HG02870 (cell line): Measurements from ENCODE around the gene AICDA.
"Not testable (repeated sequence)": the region's sequence is repeated elsewhere in the genome, so short reads cannot be mapped to it uniquely, and the experiment has no call there.

Experiments used
- ATAC-seq: cut with Tn5 transposase; IDR thresholded peaks from one replicate; pipeline ENCODE4 v1.9.1; 2021; ENCODE audit warnings: mild to moderate bottlenecking, moderate library complexity; ENCODE audit not compliant: unreplicated experiment

Gene AICDA

GRCh38 chr12:8612629-8613028, at the start of gene AICDA:
Gene AICDA, minus strand, starts transcription at chr12:8612859. Its CDS starts 92 bp downstream, at chr12:8612767.
- ATAC-seq, result no peak

- no peak for ATAC-seq
Measured at GRCh38 chr12:8661751-8662150, 49.1 kb upstream of the AICDA start.

- no peak for ATAC-seq
Measured at GRCh38 chr12:8661016-8661415, 48.4 kb upstream of the AICDA start.

DNA sequence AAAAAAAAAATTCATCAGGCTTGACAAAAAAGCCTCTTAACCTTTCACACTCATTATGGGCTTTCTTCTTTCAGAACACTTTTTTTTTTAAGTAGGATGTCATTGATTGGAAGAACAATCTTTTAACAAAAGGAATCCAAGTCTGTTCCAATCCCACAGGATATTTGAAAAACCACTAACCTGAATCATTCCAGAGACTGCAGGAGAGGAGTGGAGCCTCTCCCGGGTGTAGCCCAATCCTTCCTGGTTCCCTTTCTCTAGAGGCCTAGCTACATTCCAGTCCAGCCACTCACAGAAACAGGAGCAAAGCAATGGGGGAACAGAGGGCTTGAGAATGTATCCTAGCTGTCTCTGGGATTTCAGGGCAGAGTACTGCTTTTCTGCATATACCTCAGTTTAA, 45.7 kb upstream of the AICDA start:
- no peak for ATAC-seq

DNA sequence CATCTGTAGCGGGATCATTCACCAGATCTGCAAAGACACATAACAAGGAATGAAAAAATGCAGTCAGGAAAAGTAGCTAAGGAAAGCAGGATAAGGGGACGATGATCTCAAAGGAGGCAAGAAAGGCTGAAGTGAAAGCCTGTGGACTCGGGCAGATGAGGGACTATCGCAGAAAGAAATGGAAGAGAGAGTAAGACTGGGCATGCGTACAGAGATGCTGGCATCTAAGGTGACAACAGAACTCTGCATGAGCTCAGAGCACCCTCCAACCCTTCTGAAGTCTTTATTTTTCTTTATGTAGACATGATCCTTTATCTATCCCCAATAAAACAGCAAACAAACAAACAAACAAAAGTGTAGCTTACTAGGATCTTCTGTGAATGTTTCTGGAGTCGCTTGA, 42.8 kb upstream of the AICDA start:
- ATAC-seq, result no peak

DNA sequence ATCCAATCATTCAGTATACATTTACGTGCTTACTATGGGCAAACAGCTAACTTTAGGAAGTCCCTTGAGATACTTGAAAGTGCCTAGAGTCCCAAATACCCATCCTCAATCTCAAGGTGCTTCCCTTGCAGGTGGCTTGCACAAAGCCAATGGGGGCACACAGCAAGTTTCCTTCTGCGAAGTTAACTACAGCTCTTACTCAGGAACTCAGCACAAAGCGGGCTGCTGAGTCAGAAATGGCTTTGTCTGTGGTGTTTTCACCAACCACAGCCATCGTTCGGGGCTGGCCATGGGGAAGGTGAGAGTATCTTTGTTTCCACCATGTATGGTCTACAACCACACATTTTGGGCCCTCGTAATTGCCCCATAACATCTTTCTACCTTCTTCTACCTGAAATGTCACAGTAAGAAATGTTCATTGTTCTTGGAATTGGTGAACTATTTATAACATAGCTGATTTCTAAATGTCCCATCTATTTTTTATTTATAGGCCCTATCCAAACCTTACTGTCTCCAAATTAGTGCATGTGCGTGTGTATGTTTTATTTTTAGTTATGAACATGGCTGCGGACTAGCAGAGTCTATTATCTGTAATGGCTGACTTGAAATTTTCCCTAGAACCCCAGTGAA, 36.0 kb upstream of the AICDA start:
- ATAC-seq, result peak; percentile 78

DNA sequence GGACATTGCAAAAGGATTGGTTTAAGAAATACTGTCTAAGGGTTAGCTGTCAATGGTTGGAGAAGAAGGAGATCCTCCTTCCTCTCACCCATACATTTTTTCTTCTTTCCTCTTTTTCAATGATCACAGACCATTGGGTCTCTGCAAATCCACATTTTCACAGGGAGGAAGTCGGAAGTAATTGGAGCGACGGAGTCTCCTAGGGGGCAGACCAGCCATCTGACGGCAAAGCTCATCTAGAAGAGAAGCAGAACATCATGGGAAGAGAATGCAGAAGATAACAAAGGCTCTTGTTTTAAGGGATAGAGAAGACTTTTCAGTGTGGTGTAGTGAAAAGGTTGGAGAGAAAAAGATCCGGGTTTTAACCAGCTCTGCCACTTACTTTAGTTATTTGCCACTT, 35.3 kb upstream of the AICDA start:
- no peak for ATAC-seq

- peak; percentile 51 for ATAC-seq
Measured at GRCh38 chr12:8644345-8645248, 31.9 kb upstream of the AICDA start.

GRCh38 chr12:8642775-8643174, 30.1 kb upstream of the AICDA start:
- ATAC-seq, result no peak

GRCh38 chr12:8639936-8640335, 27.3 kb upstream of the AICDA start:
- ATAC-seq, result no peak

- ATAC-seq, result no peak
Measured at GRCh38 chr12:8638951-8639350, 26.3 kb upstream of the AICDA start.

GRCh38 chr12:8637666-8638065, 25.0 kb upstream of the AICDA start:
- ATAC-seq, result no peak

DNA sequence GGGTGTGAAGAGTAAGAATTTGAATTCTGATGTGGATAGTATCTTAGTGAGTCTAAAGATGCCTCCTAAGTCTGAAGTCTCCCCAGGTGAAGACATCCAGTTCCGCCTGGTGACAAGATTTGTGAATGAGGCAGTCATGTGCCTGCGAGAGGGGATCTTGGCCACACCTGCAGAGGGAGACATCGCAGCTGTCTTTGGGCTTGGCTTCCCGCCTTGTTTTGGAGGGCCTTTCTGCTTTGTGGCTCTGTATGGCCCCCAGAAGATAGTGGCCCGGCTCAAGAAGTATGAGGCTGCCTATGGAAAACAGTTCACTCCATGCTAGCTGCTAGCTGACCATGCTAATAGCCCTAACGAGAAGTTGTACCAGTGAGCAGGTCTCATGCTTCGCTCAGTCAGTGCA, 24.6 kb upstream of the AICDA start:
- ATAC-seq, result no peak

GRCh38 chr12:8636581-8636980, 23.9 kb upstream of the AICDA start:
- ATAC-seq, result no peak

GRCh38 chr12:8636007-8636346, 23.3 kb upstream of the AICDA start:
- not testable (repeated sequence) for ATAC-seq

DNA sequence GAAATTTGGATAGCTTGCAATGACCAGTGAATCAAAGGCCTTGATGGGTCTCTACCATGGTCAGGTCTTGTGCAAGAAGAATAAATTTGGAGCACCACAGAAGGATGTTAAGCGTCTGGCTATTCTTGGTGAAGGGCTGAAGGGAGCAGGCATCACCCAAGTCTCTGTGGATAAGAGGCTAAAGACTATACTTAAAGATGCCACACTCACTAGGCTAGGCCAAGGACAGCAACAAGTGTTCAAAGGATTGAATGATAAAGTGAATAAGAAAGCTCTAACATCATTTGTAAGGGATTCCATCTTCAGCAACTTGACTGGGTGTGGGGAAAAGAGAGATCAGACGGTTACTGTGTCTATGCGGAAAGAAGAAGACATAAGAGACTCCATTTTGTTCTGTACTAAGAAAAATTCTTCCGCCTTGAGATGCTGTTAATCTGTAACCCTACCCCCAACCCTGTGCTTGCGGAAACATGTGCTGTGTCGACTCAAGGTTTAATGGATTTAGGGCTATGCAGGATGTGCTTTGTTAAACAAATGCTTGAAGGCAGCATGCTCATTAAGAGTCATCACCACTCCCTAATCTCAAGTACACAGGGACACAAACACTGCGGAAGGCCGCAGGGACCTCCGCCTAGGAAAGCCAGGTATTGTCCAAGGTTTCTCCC, 22.8 kb upstream of the AICDA start:
- ATAC-seq, result not testable (repeated sequence)

GRCh38 chr12:8630131-8630530, 17.5 kb upstream of the AICDA start:
- ATAC-seq, result no peak

GRCh38 chr12:8629486-8630033, 16.9 kb upstream of the AICDA start:
- peak; percentile 91 for ATAC-seq

DNA sequence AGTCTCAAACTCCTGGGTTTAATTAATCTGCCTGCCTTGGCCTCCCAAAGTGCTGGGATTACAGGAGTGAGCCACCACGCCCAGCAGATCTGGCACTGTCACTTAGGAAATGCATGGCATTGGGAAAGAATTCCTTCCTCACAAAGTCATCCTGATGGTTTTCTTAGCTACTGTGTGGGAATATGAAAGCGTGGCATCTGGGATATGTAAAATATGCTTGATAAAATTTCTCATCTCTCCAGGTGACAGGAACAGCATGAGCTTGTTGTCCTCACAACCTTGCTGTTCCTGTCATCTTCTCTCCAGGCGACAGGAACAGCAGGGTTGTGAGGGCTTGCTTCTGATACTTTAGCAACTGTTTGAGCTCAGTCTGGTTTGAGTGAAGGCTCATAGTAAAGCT, 16.1 kb upstream of the AICDA start:
- ATAC-seq, result no peak

- not testable (repeated sequence) for ATAC-seq
Measured at GRCh38 chr12:8624750-8625149, 12.1 kb upstream of the AICDA start.

DNA sequence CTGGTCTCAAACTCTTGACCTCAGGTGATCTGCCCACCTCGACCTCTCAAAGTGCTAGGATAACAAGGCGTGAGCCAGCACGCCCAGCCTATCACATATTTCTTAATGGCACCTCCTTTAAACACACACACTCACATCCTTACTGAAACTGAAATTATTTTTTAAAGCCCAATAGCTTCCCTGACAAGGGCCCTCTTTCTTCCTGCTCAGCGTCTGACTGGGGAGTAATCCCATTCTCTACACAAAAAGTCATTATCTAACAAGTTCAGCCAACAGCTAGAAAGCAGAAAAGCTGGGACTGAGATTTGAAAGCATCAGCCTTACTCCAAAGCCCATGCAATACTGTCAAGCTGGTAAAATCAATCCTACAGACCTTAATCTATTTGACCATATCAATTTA, 10.0 kb upstream of the AICDA start:
- no peak for ATAC-seq

DNA sequence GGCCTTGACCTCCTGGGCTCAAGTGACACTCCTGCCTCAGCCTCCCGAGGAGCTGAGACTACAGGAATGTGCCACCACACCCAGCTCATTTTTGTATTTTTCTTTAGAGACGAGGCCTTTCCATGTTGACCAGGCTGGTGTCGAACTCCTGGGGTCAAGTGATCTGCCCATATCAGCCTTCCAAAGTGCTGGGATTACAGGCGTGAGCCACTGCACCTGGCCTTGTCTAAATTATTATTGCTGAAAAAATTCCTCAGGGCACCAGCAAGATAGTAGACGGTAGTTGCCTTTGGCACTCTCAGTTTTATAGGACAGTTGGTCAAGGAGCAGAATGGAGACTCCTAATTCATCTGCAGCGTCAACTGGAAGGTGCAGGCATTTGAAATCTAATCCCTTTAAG, 2.5 kb upstream of the AICDA start:
- no peak for ATAC-seq
